ENCODE measurements around the gene ABITRAM. TPM values are rescaled to one million over a fixed set of nuclear protein-coding genes. Genes with fewer than 3 reads are reported as not detected.
A peak's percentile ranks its signal among the peaks of the same experiment; 100 is the strongest.

The ABITRAM gene
- total and polyA plus RNA-seq, 2 of the 13 experiments (the other 11 are each of a cell fraction or from before 2014, with no cell fraction given) = 10.2 to 21.6 TPM

- peak; percentile 78 for TF ChIP-seq HOMEZ (CRISPR knock-in tag; IDR thresholded peaks at IDR 0.05; ENCODE audit: low read depth)
- TF ChIP-seq PATZ1 (CRISPR knock-in tag; IDR thresholded peaks at IDR 0.05) = peak; percentile 79
- no peak for TF ChIP-seq ZNF414 (CRISPR knock-in tag; IDR thresholded peaks at IDR 0.05)
- no peak for TF ChIP-seq ZNF737 (CRISPR knock-in tag; IDR thresholded peaks at IDR 0.05; ENCODE audit: borderline replicate concordance)
- no peak for TF ChIP-seq ZNF367 (CRISPR knock-in tag; IDR thresholded peaks at IDR 0.05; ENCODE audit: borderline replicate concordance)
- TF ChIP-seq ZNF331 (CRISPR knock-in tag; IDR thresholded peaks at IDR 0.05) = peak; percentile 85
- TF ChIP-seq SNRNP70 (IDR thresholded peaks at IDR 0.05; ENCODE audit: low read depth, low read length) = no peak
- no peak for TF ChIP-seq IRF9 (CRISPR knock-in tag; IDR thresholded peaks at IDR 0.05; ENCODE audit: borderline replicate concordance)
- TF ChIP-seq RFXANK (CRISPR knock-in tag; IDR thresholded peaks at IDR 0.05) = 0 out of 2 replicates have a peak, but pooled peaks have one; percentile 25
- no peak for TF ChIP-seq ZBTB26 (CRISPR knock-in tag; IDR thresholded peaks at IDR 0.05; ENCODE audit: borderline replicate concordance)
- no peak for TF ChIP-seq ZNF839 (CRISPR knock-in tag; IDR thresholded peaks at IDR 0.05; ENCODE audit: borderline replicate concordance)
- no peak for TF ChIP-seq ZNF547 (CRISPR knock-in tag; IDR thresholded peaks at IDR 0.05)
- TF ChIP-seq FOSL2 (CRISPR knock-in tag; IDR thresholded peaks at IDR 0.05) = peak; percentile 88
- peak; percentile 48; the same call in 1 of the 2 replicates for TF ChIP-seq ZNF691 (CRISPR knock-in tag; IDR thresholded peaks at IDR 0.05; ENCODE audit: borderline replicate concordance, low read depth)
- peak; percentile 87 for TF ChIP-seq HDAC1 (CRISPR knock-in tag; IDR thresholded peaks at IDR 0.05)
- TF ChIP-seq CEBPB (IDR thresholded peaks at IDR 0.05; ENCODE audit: borderline replicate concordance, low read depth, low read length) = peak; percentile 94
- peak; percentile 63 for TF ChIP-seq ZSCAN31 (CRISPR knock-in tag; IDR thresholded peaks at IDR 0.05; ENCODE audit: low read depth)
- peak; percentile 96 for TF ChIP-seq DPF2 (CRISPR knock-in tag; IDR thresholded peaks at IDR 0.05; ENCODE audit: borderline replicate concordance, low read depth)
- TF ChIP-seq KLF16 (CRISPR knock-in tag; IDR thresholded peaks at IDR 0.05) = peak in 1 of 2 experiments; percentile 79; a peak in 1 of 4 replicates
These were observed 39.8 kb upstream of the ABITRAM start (continued) for GRCh38 chr9:108894225-108894997.
